Transverse colon (tissue), 4 donors: Measurements from ENCODE around the gene CRY1.
"Not testable (repeated sequence)": the region's sequence is repeated elsewhere in the genome, so short reads cannot be mapped to it uniquely, and the experiment has no call there.

Source experiments
- CTCF ChIP-seq, 5 experiments: fragments of 200-600 bp in 3 of 5; fragments of 450-650 bp in 2 of 5; sonication (generic) in 3 of 5; IDR thresholded peaks; 1 replicate in 2 of 5; 2 replicates in 3 of 5; pipeline ENCODE4 v1.5.1; 2016 to 2017; ENCODE audit warnings: antibody characterized with exemption in 5 of 5, inconsistent platforms in 3 of 5, mild to moderate bottlenecking in 2 of 5, moderate library complexity in 1 of 5
- POLR2AphosphoS5 ChIP-seq, 3 donors: sonication (generic); formaldehyde crosslinking; IDR thresholded peaks; one replicate each; pipeline ENCODE4 v1.6.1; 2016; ENCODE audit warnings: antibody characterized with exemption in 3 of 3

- TF ChIP-seq CTCF, POLR2AphosphoS5 (IDR thresholded peaks at IDR 0.05): not testable (repeated sequence)
These were observed 90.7 kb downstream of the CRY1 start for GRCh38 chr12:107002665-107003064.
